NOMO-1 treated with DMSO at 0.1 percent for 48 hours (cell line): Measurements from ENCODE around the gene PXN.
"Not testable (repeated sequence)": the region's sequence is repeated elsewhere in the genome, so short reads cannot be mapped to it uniquely, and the experiment has no call there.

Experiments used
- DNase-seq: peaks from one replicate; lab custom pipeline; 2025; ENCODE audit not compliant: unreplicated experiment; lab: John Stamatoyannopoulos, UW

PXN gene

DNA sequence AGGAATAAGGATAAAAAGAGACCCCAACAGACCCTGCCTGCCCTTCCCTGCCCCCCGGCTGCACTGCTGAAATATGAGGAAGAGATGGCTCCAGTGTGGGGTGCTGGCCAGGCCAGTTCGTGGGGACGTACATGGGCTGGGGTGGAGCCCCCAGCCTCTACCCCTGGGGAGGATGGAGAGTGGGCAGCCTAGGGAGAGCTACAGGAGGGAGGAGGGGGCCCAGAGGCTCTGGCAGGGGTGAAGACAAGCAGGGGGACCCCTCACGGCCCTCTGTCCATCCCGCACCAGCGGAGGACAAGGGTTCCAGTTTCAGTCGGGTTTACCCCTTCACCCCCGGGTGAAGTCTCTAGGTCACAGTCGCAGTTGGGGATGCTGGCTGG lies 53.6 kb downstream of the PXN start:
- DNase-seq, result no peak

DNA sequence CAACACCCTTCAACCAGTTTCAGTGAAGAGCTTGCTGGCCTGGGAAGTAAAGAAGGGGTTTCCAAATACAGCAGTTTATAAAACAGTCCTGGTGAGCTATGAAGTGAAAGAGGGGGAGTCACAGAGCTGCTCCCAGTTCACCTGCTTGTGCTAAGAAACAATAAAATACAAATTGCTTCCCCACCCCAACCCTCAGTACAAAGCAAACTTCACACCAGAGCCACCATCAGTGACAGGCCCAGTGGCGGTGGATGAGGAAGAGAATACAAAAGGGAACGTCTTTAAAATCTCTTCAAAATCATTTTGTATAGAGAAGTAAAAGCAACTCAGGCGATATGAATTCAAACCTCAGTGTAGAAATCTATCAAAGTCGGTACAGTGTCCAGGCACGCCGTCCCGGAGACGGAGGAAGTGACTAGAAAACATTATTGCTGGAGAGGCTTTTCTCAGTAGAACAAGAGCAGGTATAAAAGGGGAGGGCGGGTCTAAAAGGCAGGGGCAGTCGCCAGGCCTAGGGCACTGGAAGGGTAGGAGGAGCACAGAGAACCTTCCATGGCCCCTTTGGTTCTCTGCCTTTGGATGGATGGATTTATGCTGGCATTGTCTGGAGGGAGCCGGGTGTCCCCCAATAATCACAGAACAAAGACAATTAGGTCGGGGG lies 54.2 kb downstream of the PXN start:
- DNase-seq, result no peak

DNA sequence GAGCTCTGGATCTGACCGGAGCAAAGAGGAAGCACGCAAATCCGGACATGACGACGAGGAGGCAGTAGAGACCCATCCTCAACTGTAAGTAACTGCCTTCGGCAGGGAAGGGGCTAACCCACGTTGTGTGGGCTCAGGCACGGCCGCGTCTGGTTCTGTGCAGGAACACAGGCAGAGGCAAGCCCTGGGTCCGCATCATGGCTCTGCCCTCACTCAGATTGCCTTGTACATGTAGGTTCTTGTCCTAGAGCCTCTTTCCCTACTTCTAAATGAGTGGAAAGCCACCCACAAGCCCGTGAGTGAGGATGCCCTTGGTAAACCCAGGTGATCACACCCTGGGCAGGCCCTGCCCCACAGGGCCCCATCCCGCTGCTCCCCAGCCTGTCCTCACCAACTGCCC lies 55.7 kb downstream of the PXN start:
- DNase-seq, result no peak

DNA sequence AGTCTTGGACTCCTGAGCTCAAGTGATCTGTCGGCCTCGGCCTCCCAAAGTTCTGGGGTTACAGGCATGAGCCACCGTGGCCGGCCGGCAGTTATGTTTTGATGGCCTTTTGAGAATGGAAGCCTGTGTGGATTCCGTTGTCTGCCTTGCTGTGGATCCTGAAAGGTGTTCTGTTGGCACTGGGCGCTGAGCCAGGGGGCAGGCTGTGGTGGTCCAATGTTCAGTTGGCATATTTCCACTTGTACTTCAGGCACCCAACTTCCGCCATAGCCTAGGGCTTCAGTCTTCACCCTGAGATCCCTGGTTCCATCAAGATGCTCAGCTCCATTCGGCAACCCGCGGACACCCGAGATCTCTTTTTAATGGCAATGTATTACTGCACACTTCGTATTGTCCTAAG lies 58.3 kb downstream of the PXN start:
- no peak for DNase-seq

DNA sequence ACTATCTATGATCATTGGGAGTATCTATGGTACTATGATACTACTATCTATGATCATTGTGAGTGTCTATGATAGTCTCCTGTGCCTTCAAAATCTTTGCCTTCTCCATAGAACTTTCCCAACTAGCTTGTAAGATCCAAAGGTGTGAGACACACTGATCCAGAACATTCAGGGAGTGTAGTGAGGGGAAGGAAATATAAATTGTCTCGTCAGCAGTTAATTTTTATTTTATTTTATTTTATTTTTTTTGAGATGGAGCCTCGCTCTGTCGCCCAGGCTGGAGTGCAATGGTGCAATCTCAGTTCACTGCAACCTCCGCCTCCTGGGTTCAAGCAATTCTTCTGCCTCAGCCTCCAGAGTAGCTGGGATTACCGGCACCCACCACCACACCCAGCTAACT lies 58.7 kb downstream of the PXN start:
- not testable (repeated sequence) for DNase-seq

DNA sequence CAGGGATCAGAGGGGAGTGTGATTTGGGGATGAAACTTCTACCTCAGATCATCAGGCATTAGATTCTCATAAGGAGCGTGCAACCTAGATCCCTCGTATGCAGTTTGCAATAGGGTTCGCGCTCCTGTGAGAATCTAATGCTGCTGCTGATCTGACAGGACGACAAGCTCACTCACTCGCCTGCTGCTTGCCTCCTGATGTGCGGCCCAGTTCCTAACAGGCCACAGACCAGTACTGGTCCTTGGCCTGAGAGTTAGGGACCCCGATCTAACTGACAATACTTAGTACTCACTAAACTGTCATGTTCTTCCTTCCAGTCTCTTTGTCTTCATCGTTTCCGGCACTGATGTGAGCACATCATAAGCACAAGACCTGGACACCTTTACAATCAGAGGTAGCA lies 59.3 kb downstream of the PXN start:
- DNase-seq, result no peak

DNA sequence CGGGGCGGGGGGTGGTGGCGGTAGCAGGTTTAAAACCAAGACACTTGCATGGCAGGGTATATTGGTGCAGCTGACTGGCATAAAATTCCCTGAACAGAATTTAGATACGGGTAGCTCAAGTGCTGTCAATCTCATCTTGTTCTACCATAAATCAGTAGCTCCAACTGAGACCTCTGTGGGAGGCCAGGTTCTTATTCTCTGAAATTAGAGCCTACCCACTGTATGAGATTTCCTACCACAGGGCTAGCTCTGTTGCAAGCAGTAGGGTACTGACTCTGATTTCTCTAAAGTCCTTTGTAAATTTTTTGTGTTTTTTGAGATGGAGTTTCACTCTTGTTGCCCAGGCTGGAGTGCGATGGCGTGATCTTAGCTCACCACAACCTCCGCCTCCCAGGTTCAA lies 61.4 kb downstream of the PXN start:
- no peak for DNase-seq

DNA sequence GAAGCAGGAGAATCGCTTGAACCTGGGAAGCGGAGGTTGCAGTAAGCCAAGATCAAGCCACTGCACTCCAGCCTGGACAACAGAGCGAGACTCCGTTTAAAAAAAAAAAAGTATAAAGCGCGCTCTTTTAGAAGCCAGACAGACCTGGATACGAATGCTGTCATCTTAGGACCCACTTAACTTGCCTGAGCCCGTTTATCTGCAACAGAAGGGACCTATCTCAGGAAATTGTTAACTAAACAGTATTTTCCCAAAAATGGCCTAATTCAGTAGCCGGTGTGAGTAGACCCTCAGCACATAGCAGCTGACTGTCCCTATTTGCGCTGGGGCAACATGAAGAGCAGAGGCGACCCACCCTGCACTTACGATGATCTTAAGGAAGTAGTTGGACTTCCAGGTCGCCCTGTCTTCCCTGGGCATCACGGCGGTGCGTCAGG lies 65.1 kb downstream of the PXN start:
- DNase-seq, result no peak

DNA sequence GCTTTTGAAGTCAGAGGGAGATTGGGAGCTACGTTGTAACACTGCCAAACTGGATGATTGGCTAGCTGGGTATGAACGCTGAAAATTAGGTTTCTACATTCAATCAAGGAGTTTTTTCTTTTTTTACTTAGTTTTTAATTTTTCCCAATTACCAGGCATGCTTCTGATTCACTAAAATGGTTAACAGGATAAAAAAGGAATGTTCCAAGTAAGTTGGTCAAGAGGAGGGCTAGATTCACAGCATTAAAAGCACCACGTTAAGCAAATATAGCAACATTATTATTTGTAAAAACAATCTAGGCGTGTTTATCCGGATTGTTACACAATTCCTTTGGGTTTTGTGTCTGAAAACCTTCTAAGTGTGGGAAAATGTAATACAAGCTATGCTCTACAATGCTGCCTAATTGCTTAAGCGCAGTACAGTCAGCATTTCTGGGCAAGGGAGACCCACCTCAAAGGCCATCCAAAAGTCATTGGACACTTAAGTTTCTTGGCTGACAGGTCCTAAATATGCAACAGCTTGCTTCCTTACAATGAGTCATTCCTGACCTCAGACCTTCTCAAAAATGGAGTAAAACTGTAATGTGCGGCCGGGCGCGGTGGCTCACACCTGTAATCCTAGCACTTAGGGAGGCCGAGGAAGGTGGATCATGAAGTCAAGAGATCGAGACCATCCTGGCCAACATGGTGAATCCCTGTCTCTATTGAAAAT lies 65.8 kb downstream of the PXN start:
- DNase-seq, result peak; percentile 51

DNA sequence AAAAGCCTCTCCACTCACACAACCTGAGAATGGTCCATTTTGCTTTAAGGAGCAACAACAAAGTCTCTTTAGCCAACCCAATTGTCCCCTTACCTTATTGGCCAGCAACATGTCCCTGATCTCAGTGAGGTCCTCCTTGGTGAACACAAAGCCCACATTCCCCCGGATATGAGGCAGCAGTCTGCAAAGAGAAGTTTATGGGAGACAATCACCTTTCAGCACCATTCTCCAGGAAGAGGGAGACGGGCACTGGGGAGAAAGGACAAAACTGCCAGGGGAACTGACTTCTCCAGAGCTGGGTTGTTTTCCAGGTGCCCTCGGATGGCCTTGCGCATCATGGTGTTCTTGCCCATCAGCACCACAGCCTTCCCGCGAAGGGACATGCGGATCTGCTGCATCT lies 66.5 kb downstream of the PXN start:
- no peak for DNase-seq

DNA sequence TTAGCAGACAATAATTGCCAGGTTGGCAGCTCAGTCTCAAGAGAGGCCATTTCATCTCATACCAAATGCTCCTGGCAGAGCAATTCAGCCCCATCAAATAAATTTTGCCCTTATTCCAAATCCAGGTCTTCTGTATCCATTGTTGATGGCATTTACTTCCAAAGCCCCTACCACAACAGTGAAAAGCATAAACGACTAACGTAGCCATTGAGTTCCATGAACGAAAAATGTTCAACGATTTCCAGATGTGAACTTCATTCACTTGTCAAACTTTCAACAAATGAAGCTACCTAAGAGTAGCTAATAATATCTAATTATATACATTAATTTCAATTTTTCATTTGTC lies 68.0 kb downstream of the PXN start:
- no peak for DNase-seq

DNA sequence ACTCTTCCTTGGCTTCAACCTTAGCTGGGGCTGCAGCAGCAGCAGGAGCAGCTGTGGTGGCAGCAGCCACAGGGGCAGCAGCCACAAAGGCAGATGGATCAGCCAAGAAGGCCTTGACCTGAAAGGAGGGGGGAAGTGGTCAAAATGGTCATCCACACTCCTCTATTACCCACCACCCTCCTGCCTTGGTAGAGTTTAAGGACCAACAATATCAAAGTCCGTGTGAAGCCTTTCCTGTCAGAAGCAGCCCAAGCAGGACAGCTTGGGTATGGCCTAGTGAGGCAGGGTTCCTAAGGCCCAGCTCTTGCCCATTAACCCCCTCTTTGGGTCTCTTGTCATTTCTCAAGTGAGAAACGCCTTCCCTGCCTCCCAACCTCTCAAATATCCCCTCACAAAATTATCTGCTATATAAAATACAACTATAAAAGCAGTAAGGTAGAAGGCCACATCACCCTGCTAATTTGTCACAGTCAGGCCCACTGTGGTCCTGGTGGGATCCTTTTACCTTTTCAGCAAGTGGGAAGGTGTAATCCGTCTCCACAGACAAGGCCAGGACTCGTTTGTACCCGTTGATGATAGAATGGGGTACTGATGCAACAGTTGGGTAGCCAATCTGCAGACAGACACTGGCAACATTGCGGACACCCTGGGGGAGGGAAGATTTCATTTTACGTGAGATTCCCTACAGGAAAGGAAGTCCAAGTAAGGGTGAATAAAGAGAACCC lies 68.6 kb downstream of the PXN start:
- DNase-seq, result not testable (repeated sequence)

DNA sequence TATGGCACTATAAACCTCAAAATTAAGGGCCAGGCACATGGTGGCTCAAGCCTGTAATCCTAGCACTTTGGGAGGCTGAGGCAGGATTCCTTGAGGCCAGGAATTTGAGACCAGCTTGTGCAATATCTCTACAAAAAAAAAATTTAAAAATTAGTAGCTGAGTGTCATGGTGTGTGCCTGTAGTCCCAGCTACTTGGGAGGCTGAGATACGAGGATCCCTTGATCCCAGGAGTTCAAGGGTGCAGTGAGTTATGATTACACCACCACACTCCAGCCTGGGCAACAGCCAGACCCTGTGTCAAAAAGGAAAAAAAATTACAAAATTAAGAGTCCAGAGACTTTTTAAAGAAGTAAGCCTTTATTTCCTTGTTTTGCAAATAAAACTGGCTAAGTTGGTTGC lies 69.2 kb downstream of the PXN start:
- no peak for DNase-seq

DNA sequence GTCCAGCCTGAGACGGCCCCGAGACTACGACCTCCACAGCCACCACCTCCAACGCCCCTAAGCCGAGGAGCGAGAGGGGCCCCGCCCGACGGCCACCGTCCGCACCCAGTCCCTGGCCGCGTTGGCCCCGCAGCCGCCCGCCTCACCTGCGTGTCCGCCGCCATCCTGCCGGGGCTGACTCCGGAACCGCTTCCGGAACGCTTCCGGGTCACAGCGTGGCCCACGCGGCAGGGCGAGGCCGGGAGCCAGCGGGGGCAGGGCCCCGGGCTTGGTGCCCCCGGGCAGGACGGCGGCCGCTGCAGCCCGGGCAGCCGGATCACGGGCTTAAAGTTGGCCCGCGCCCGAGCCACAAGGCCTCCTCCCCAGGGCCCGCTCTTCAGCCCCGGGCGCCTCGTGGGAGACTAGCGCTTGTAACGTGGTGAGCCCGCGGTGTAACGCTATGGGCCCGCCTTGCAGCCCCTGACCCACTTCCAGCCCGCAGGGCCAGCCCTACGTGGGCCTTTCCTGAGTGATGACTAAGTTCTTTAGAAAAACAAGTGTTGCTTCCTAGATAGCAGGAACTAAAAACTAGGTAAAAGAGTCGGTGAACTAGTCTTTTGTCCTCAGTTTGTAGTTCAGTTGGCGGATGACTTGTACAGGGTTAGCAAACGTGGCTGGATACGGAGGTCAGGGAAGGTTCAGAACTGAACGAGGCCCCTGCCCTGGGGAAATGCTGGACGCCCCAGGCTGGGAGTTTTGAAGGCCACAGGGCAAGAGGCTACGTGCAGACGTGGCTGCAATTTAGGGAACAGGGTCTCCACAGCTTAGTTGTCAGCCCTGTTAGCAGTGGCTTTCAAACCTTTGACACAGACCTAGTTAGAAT lies 70.8 kb downstream of the PXN start, which contains the start of gene GCN1:
TSS of gene GCN1 (minus strand) at position 182 of the 862 bp plus-strand sequence. CDS start at position 164, 18 bp downstream.
- DNase-seq, result peak; percentile 54

DNA sequence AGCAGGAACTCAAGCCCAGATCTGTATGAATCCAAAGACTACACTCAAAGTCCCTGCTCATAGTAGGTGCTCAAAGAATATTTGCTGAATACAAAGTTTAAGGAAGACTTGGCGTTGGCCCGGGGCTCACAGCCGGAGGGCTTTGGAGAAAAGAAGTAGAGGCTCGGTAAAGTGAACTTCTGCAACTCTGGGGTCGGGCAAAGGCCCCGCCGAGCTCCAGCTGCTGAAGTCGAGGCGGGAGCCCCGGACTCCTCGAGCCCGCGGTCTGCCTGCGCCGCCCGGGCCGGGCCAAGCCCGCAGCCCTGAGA lies 71.3 kb downstream of the PXN start:
- peak; percentile 34 for DNase-seq

DNA sequence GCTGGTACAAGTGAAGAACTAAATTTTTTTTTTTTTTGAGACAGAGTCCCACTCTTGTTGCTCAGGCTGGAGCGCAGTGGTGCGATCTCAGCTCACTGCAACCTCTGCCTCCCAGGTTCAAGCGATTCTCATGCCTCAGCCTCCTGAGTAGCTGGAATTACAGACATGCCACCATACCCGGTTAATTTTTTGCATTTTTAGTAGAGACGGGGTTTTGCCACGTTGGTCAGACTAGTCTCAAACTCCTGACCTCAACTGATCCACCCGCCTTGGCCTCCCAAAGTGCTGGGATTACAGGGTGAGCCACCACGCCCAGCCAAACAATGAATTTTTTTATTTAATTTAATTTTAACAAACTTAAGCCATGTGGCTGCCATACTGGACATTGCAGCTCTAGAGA lies 72.2 kb downstream of the PXN start:
- DNase-seq, result not testable (repeated sequence)

DNA sequence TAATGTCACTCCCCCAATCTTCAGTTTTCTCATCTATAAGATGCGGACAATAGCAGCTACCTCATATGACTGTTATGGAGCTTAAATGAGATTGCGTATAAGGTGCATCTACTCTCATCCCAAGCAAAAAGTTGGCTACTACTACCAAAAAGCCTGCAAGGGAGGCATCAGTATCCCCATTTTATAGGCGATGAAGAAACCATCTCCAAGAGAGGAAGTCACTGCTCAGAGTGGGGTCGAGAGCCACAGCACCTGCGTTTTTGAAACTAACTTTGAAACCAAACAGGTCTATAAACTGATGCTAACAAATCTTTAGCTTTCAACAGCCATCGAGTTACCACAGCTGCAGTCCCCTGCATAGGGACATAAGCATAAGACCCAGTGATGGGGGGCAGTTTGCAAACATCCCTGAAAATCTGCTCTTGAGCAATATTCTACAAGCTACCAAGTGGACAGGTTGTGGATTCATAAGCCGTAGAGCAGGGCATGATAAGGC lies 74.5 kb downstream of the PXN start:
- DNase-seq, result no peak

DNA sequence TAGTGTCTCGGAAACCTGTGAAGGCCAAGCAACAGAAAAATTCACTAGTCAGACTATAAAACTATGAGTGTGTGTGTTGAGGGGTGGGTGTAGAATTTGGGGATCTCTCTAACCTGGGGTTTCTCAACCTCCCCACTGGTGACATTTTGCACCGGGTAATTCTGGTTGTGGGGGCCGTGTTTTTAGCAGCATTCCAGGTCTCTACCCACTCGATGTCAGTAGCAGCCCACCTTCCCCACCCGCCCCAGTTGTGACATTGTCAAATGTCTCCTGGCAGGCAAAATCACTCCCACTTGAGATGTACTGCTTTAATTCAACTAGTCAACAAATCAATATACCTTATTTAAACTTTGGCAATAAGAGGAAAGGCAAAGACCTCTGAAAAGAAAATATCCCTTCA lies 75.1 kb downstream of the PXN start:
- DNase-seq, result no peak

DNA sequence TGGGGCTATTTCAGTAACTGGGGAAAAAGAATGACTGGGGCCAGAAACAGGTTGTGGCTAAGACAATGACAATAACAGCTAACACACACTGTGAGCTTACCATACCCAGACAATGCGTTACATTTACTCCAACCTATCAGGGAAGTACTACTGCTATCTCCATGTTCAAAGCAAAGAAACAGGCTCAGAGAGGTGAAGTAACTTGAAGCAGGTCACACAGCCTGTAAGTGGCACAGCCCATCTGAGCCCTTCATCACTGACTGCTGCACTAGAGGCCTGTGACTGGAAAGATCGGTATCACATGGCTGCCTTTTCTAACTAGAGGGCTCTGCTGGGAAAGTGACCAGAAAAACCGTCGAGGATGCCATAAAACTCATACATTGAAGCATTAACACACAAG lies 78.9 kb downstream of the PXN start:
- no peak for DNase-seq

DNA sequence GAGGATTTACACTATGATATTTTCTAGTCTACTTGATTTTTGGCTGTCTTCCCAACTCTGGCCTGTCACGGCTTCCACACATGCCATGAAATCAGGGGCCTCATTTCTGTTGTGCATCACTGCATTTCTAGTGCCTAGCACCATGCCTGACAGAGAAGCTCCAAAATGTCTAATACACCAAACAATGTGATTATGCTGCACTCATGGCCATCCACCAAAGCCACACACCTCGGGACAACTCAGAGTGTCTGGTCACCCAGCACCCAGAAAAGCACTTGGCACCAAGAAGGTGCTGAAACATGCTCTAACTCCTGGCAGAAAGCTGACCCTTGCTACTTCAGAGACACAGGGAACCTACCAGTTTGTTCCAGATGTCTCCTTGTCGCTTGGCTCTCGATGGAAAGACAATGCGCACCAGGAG lies 82.3 kb downstream of the PXN start:
- DNase-seq, result no peak

DNA sequence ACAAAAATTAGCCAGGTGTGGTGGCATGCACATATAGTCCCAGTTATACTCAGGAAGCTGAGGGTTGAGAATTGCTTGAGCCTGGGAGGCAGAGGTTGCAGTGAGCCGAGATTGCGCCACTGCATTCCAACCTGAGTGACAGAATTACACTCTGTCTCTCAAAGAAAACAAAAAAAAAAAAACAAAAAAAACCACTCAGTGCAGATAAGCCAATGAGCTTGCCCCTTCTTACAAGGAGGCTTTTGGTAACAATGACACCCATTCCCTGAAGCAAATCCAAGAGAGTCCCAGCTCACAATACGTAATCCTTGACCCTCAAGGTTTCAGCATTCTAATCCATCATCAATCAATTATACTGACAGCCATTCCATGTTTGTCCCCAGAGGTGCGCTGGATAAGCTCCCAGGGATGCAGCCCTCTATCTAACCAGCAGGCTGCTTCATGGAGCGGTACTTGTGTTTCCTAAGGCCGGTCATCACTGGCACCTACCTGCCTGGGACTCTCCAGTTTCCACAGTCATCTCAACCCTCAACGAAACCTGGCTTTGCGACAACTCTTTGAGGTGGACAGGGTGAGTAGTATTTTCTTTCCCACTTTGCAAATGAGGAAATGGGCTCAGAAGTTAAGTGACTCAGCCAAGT lies 83.4 kb downstream of the PXN start:
- no peak for DNase-seq
